SK-N-SH (cell line): ENCODE data around the gene ADTRP. TPM values are rescaled to one million over a fixed set of nuclear protein-coding genes. Genes with fewer than 3 reads are reported as not detected.

ENCODE experiments used
- CTCF ChIA-PET: fragments of 300-600, 350-600 bp; formaldehyde crosslinking; extraction: SDS; loops from one replicate; lab custom pipeline; 2021; lab: Yijun Ruan, JAX
- POLR2A ChIA-PET: fragments of 350-600 bp; sonication (Branson Sonifier 250); formaldehyde crosslinking; extraction: SDS; loops from one replicate; lab custom pipeline; 2020; ENCODE audit warnings: antibody characterized with exemption, inconsistent platforms; lab: Yijun Ruan, JAX
- DNase-seq: peaks from one replicate; pipeline ENCODE4 v3.0.0; 2012
- H2AFZ ChIP-seq: fragments of 200-600 bp; sonication (generic); 2 replicates; pipeline ENCODE4 v1.8.1; 2016; ENCODE audit warnings: antibody characterized with exemption, mild to moderate bottlenecking, low read depth
- H3F3A ChIP-seq: fragments of 200-600 bp; sonication (generic); replicated peaks from 2 replicates; pipeline ENCODE3; 2016; ENCODE audit warnings: antibody characterized with exemption, mild to moderate bottlenecking; ENCODE audit not compliant: insufficient read depth
- H3K27ac ChIP-seq, 2 experiments: fragments of 200-500 bp in 1 of 2; fragments of 200-600 bp in 1 of 2; sonication (Bioruptor generic) in 1 of 2; sonication (generic), shearing (Covaris generic) in 1 of 2; 2 replicates each; pipeline versions ENCODE4 v1.5.1 to v1.6.1; 2014 to 2016; ENCODE audit warnings: low read depth in 2 of 2, inconsistent platforms in 1 of 2, low read length in 1 of 2, mild to moderate bottlenecking in 1 of 2, mixed read lengths in 1 of 2
- H3K27me3 ChIP-seq: fragments of 200-600 bp; sonication (generic), shearing (Covaris generic); 2 replicates; pipeline ENCODE4 v1.6.1; 2016; ENCODE audit warnings: mixed run types; ENCODE audit not compliant: insufficient read depth
- H3K36me3 ChIP-seq, 2 experiments: fragments of 200-500 bp in 1 of 2; fragments of 200-600 bp in 1 of 2; sonication (Bioruptor generic) in 1 of 2; sonication (generic) in 1 of 2; replicated peaks in 1 of 2; 2 replicates each; pipeline versions ENCODE3 to v1.5.1; 2014 to 2016; ENCODE audit warnings: low read length in 1 of 2, mild to moderate bottlenecking in 1 of 2; ENCODE audit not compliant: insufficient read depth in 2 of 2, control insufficient read depth in 1 of 2
- H3K4me1 ChIP-seq, 2 experiments: fragments of 200-500 bp in 1 of 2; fragments of 200-600 bp in 1 of 2; sonication (Bioruptor generic) in 1 of 2; sonication (generic), shearing (Covaris generic) in 1 of 2; 2 replicates each; pipeline versions ENCODE4 v1.5.1 to v1.6.1; 2014 to 2016; ENCODE audit warnings: low read depth in 1 of 2, low read length in 1 of 2, mixed run types in 1 of 2; ENCODE audit not compliant: insufficient read depth in 2 of 2, control insufficient read depth in 1 of 2
- H3K4me2 ChIP-seq: fragments of 200-600 bp; sonication (generic), shearing (Covaris generic); 2 replicates; pipeline ENCODE4 v1.6.1; 2017; ENCODE audit warnings: mixed run types
- H3K4me3 ChIP-seq, 2 experiments: fragments of 200-500 bp in 1 of 2; fragments of 200-600 bp in 1 of 2; sonication (Bioruptor generic) in 1 of 2; sonication (generic), shearing (Covaris generic) in 1 of 2; 2 replicates each; pipeline versions ENCODE4 v1.5.1 to v1.8.1; 2014 to 2016; ENCODE audit warnings: low read depth in 2 of 2, inconsistent platforms in 1 of 2, low read length in 1 of 2, mild to moderate bottlenecking in 1 of 2, mixed read lengths in 1 of 2, moderate library complexity in 1 of 2
- H3K79me2 ChIP-seq: fragments of 200-600 bp; sonication (generic); 2 replicates; pipeline ENCODE4 v1.8.1; 2017; ENCODE audit warnings: mild to moderate bottlenecking; ENCODE audit not compliant: insufficient read depth
- H3K9ac ChIP-seq: fragments of 200-600 bp; sonication (generic); 2 replicates; pipeline ENCODE4 v1.6.1; 2017; ENCODE audit warnings: mixed run types
- H3K9me2 ChIP-seq: fragments of 200-600 bp; sonication (generic); 2 replicates; pipeline ENCODE4 v1.6.1; 2017; ENCODE audit warnings: mixed run types
- H3K9me3 ChIP-seq: fragments of 200-600 bp; sonication (generic); 2 replicates; pipeline ENCODE4 v1.6.1; 2017; ENCODE audit warnings: mixed run types, mild to moderate bottlenecking, moderate library complexity
- H4K20me1 ChIP-seq: fragments of 200-600 bp; sonication (generic); 2 replicates; pipeline ENCODE4 v1.6.1; 2017; ENCODE audit warnings: mild to moderate bottlenecking, mixed run types; ENCODE audit not compliant: insufficient read depth
- CHD2 ChIP-seq: fragments of 150-350 bp; IDR thresholded peaks from 2 replicates; pipeline ENCODE4 v1.6.1; 2018; ENCODE audit warnings: low read length; ENCODE audit not compliant: partially characterized antibody
- ELF1 ChIP-seq: IDR thresholded peaks from 2 replicates; pipeline ENCODE4 v1.4.0; 2012
- EP300 ChIP-seq, 2 experiments: IDR thresholded peaks; 2 replicates each; pipeline versions ENCODE4 v1.4.0 to v1.6.1; 2012; ENCODE audit warnings: borderline replicate concordance in 1 of 2, low read depth in 1 of 2, low read length in 1 of 2
- FOXJ3 ChIP-seq: sonication (generic); formaldehyde crosslinking; IDR thresholded peaks from 2 replicates; pipeline ENCODE4 v1.5.1; 2020; ENCODE audit warnings: mild to moderate bottlenecking, missing genetic modification reagents
- FOXM1 ChIP-seq: IDR thresholded peaks from 2 replicates; pipeline ENCODE4 v1.4.0; 2012; ENCODE audit warnings: low read depth, mild to moderate bottlenecking
- GATA2 ChIP-seq: sonication (generic); formaldehyde crosslinking; IDR thresholded peaks from 2 replicates; pipeline ENCODE4 v1.5.0; 2020; ENCODE audit warnings: mild to moderate bottlenecking, missing genetic modification reagents
- JUND ChIP-seq: IDR thresholded peaks from 2 replicates; pipeline ENCODE4 v1.4.0; 2012
- MXI1 ChIP-seq: IDR thresholded peaks from 2 replicates; pipeline ENCODE4 v1.6.1; 2012; ENCODE audit warnings: mild to moderate bottlenecking, low read depth, low read length, improper control_type of control experiment
- NFIC ChIP-seq: IDR thresholded peaks from 2 replicates; pipeline ENCODE4 v1.4.0; 2012; ENCODE audit warnings: borderline replicate concordance
- NRF1 ChIP-seq: IDR thresholded peaks from 2 replicates; pipeline ENCODE4 v1.6.1; 2012; ENCODE audit warnings: low read depth, mild to moderate bottlenecking, low read length
- RAD21 ChIP-seq: IDR thresholded peaks from 2 replicates; pipeline ENCODE4 v1.6.1; 2012; ENCODE audit warnings: mild to moderate bottlenecking, low read length
- RFX5 ChIP-seq: IDR thresholded peaks from 2 replicates; pipeline ENCODE4 v1.6.1; 2012; ENCODE audit warnings: mild to moderate bottlenecking, improper control_type of control experiment, low read length
- RXRA ChIP-seq: IDR thresholded peaks from 2 replicates; pipeline ENCODE4 v1.4.0; 2012; ENCODE audit warnings: low read depth, mild to moderate bottlenecking, borderline replicate concordance
- SMC3 ChIP-seq: IDR thresholded peaks from 2 replicates; pipeline ENCODE4 v1.6.1; 2012; ENCODE audit warnings: low read depth, low read length, improper control_type of control experiment
- TAF1 ChIP-seq: IDR thresholded peaks from 2 replicates; pipeline ENCODE4 v1.6.1; 2012; ENCODE audit warnings: low read depth, mild to moderate bottlenecking, low read length, moderate library complexity, borderline replicate concordance
- TCF12 ChIP-seq: IDR thresholded peaks from 2 replicates; pipeline ENCODE4 v1.4.0; 2012
- YY1 ChIP-seq: IDR thresholded peaks from 2 replicates; pipeline ENCODE4 v1.4.0; 2012; ENCODE audit warnings: low read depth, mild to moderate bottlenecking
- WGBS: methylation state at CpG from one replicate; pipeline ENCODE4 v1.1.6; 2017; ENCODE audit warnings: low lambda C conversion rate; 5-methylcytosine and 5-hydroxymethylcytosine counted together
- polyA plus RNA-seq, 3 experiments: library from polyadenylated mRNA; depleted of rRNA; stranded (reverse); fragments of >200 nt; gene quantifications; 2 replicates each; pipeline ENCODE4 v1.2.3, GENCODE V29; 2012
- TF ChIP-seq, protein P1 (sequence below): IDR thresholded peaks from 2 replicates; pipeline ENCODE4 v1.4.0; 2012; ENCODE audit warnings: low read depth

The ADTRP gene
- polyA plus RNA-seq, 1 of the 3 experiments (the other 2 are of a cell fraction) = 0.84 TPM

DNA sequence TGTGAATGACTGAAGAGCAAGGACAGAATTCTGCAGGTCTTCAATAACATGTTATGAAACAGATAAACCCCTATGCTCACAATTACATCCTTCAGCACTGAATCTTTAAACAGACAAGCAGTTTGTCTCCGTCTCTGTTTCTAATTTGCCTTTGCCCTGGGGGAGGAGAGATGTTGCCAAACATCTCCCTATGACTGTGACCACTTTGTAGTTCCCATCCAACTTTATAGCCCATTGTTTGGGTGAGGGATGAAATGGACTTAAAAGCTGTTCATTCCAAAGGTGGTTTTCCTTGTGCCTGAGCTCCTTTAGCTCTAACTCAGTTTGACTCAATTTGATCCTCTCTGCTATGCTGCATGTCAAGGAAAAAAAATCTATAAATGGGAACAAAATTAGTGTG is 19.5 kb upstream of the ADTRP start:
- H4K20me1 ChIP-seq = no peaks in the 10 kb centered on the region
- ChIA-PET POLR2A (no interaction called here), CTCF (no interaction called here)
- H3K27me3 ChIP-seq = no peaks in the 10 kb centered on the region
- H3K4me1 ChIP-seq = peaks cover 0 to 5% of the 10 kb centered on the region in 2 experiments; a peak in 2 of 4 replicates
- no peak overlapping the region for H3K9ac ChIP-seq
- H3K79me2 ChIP-seq = no peaks in the 10 kb centered on the region
- H3K27ac ChIP-seq = no peak overlapping the region
- peaks cover 6% of the 10 kb centered on the region for H3K9me3 ChIP-seq
- H3K9me2 ChIP-seq = no peaks in the 10 kb centered on the region
- no peak overlapping the region for H3K4me3 ChIP-seq
- no peaks in the 10 kb centered on the region for H3K36me3 ChIP-seq
- no peaks in the 10 kb centered on the region for H3F3A ChIP-seq
- H3K4me2 ChIP-seq = no peak overlapping the region
- WGBS = 43% methylated on average over 1 of the region's 1 CpG
- TF ChIP-seq TCF12 = peak; percentile 24; the same call in 1 of the 2 replicates
- TF ChIP-seq TAF1 = no peak
- peak; percentile 54 for DNase-seq
- no peak overlapping the region for H2AFZ ChIP-seq

DNA sequence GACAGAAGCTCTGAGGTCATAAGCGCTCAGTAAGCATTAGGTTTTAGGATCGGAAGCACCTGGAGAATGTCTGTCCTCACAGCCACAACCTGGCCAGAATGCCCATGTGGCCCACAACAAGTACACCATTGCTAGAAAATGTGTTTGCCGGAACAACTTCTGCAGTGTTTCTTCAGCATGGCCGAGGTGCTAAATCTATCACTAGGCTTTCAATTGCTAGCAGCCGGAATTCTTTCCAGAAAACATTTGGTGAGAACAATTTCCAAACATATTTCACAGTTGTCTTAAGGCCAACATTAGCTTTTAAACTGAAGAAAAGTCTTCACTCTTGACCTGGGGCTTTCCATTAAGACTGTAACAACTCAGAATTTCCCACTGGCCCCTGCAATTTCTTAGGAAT is 18.2 kb upstream of the ADTRP start:
- Histone ChIP-seq H3K79me2 (no peaks in the 10 kb centered on the region), H4K20me1 (no peaks in the 10 kb centered on the region), H3K9ac (no peak overlapping the region), H3K4me3 (no peak overlapping the region), H3K36me3 (no peaks in the 10 kb centered on the region), H3K9me3 (peaks cover 10% of the 10 kb centered on the region), H3F3A (no peaks in the 10 kb centered on the region), H3K4me1 (peaks cover 0 to 5% of the 10 kb centered on the region in 2 experiments; a peak in 2 of 4 replicates), H3K27me3 (no peaks in the 10 kb centered on the region), H3K4me2 (no peak overlapping the region), H2AFZ (no peak overlapping the region), H3K27ac (no peak overlapping the region), H3K9me2 (no peaks in the 10 kb centered on the region)
- DNase-seq = no peak
- no peak for TF ChIP-seq SMC3
- no peak for TF ChIP-seq NFIC
- TF ChIP-seq EP300 (IDR thresholded peaks at IDR 0.05; ENCODE audit: borderline replicate concordance in 1 of 2, low read depth in 1 of 2, low read length in 1 of 2) = no peak
- TF ChIP-seq, protein P1, sequence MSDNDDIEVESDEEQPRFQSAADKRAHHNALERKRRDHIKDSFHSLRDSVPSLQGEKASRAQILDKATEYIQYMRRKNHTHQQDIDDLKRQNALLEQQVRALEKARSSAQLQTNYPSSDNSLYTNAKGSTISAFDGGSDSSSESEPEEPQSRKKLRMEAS = no peak
- TF ChIP-seq YY1 = no peak
- no peak for TF ChIP-seq JUND
- TF ChIP-seq TCF12 = no peak
- TF ChIP-seq FOXM1 = no peak
- TF ChIP-seq GATA2 (CRISPR knock-in tag) = no peak
- no peak for TF ChIP-seq FOXJ3 (CRISPR knock-in tag)
- TF ChIP-seq RFX5 = no peak
- no peak for TF ChIP-seq CHD2
- no peak for TF ChIP-seq NRF1
- no peak for TF ChIP-seq RXRA
- TF ChIP-seq MXI1 = no peak
- TF ChIP-seq RAD21 = no peak
- no peak for TF ChIP-seq ELF1
- CTCF ChIA-PET = interaction anchor here (0.6 kb wide), 1 partner anchor 437 kb away, joined by 4 read pairs; no protein-coding TSS in a partner anchor
- POLR2A ChIA-PET = no interaction called here
- 97% methylated on average over 5 of the region's 5 CpGs for WGBS
